GM10847 (cell line): Measurements from ENCODE around the gene CCDC78.
A peak's percentile ranks its signal among the peaks of the same experiment; 100 is the strongest.

Source experiments
- POLR2A ChIP-seq: IDR thresholded peaks from 2 replicates; pipeline ENCODE4 v1.6.1; 2011; ENCODE audit not compliant: insufficient read length; ENCODE audit errors: extremely low read depth

CCDC78 gene

GRCh38 chr16:721765-722540 lies 4.3 kb downstream of the CCDC78 start:
- TF ChIP-seq POLR2A: no peak

GRCh38 chr16:720990-721764 lies 5.1 kb downstream of the CCDC78 start, which contains the start of gene ANTKMT:
ANTKMT (plus strand) TSS chr16:721146; CDS start chr16:721275, 129 bp downstream.
- TF ChIP-seq POLR2A: peak; percentile 95

- TF ChIP-seq POLR2A: no peak
These were observed 5.7 kb downstream of the CCDC78 start for GRCh38 chr16:720447-720989.

GRCh38 chr16:719815-720446 lies 6.3 kb downstream of the CCDC78 start:
- no peak for TF ChIP-seq POLR2A

GRCh38 chr16:718922-719321 lies 7.3 kb downstream of the CCDC78 start:
- TF ChIP-seq POLR2A: no peak

GRCh38 chr16:718389-718788 lies 7.9 kb downstream of the CCDC78 start:
- TF ChIP-seq POLR2A: no peak

- TF ChIP-seq POLR2A: no peak
These were observed 8.6 kb downstream of the CCDC78 start for GRCh38 chr16:717450-718245.

GRCh38 chr16:716768-717325 lies 9.4 kb downstream of the CCDC78 start:
- TF ChIP-seq POLR2A: no peak

GRCh38 chr16:716200-716568 lies 10.1 kb downstream of the CCDC78 start:
- TF ChIP-seq POLR2A: no peak

- no peak for TF ChIP-seq POLR2A
These were observed 10.6 kb downstream of the CCDC78 start for GRCh38 chr16:715477-716199.

- TF ChIP-seq POLR2A: no peak
These were observed 11.4 kb downstream of the CCDC78 start, which contains the start of gene METRN for GRCh38 chr16:714558-715476. METRN (plus strand) TSS chr16:715118; CDS start chr16:715290, 172 bp downstream.

- no peak for TF ChIP-seq POLR2A
These were observed 12.2 kb downstream of the CCDC78 start for GRCh38 chr16:714079-714478.
